Heart left ventricle (tissue), 16 donors: ENCODE results near the gene MYH15. TPM values are rescaled to one million over a fixed set of nuclear protein-coding genes. Genes with fewer than 3 reads are reported as not detected.

ENCODE experiments used
- ATAC-seq, 4 donors: fragments of 200-7000 bp; cut with Tn5 transposase; one replicate each; pipeline ENCODE4 v1.9.1; 2020 to 2022; ENCODE audit warnings: moderate library complexity in 4 of 4, mild to moderate bottlenecking in 3 of 4, moderate number of reproducible peaks in 1 of 4
- DNase-seq, 5 donors: peaks; one replicate each; pipeline ENCODE4 v3.0.0-alpha.2; 2020
- H3K27ac ChIP-seq, 12 donors: fragments of 200-600 bp; sonication (generic) in 4 of 12; one replicate each; pipeline versions ENCODE4 v1.5.0 to v1.8.0; 2016 to 2022; ENCODE audit warnings: mild to moderate bottlenecking in 2 of 12
- H3K27me3 ChIP-seq, 9 donors: fragments of 200-600 bp; sonication (generic) in 2 of 9; one replicate each; pipeline versions ENCODE4 v1.5.1 to v1.8.0; 2016 to 2022; ENCODE audit warnings: mild to moderate bottlenecking in 3 of 9
- H3K36me3 ChIP-seq, 9 donors: fragments of 200-600 bp; sonication (generic) in 2 of 9; one replicate each; pipeline versions ENCODE4 v1.5.0 to v1.8.0; 2018 to 2022; ENCODE audit warnings: mild to moderate bottlenecking in 2 of 9
- H3K4me1 ChIP-seq, 12 donors: fragments of 200-600 bp; sonication (generic) in 4 of 12; one replicate each; pipeline versions ENCODE4 v1.5.0 to v1.8.0; 2016 to 2022; ENCODE audit warnings: mild to moderate bottlenecking in 3 of 12
- H3K4me3 ChIP-seq, 12 donors: fragments of 200-600 bp; sonication (generic) in 4 of 12; one replicate each; pipeline versions ENCODE4 v1.5.0 to v1.8.0; 2017 to 2022; ENCODE audit warnings: mild to moderate bottlenecking in 9 of 12, moderate library complexity in 4 of 12
- H3K9me3 ChIP-seq, 12 donors: fragments of 200-600 bp; sonication (generic) in 4 of 12; one replicate each; pipeline versions ENCODE4 v1.5.0 to v1.8.0; 2016 to 2022; ENCODE audit warnings: mild to moderate bottlenecking in 1 of 12
- CTCF ChIP-seq, 12 donors: fragments of 200-600 bp; sonication (generic) in 4 of 12; IDR thresholded peaks; one replicate each; pipeline versions ENCODE4 v1.5.0 to v1.8.0; 2018 to 2022; ENCODE audit warnings: antibody characterized with exemption in 12 of 12, mild to moderate bottlenecking in 5 of 12
- POLR2A ChIP-seq, 2 donors: fragments of 450-650 bp; IDR thresholded peaks; one replicate each; pipeline ENCODE4 v1.6.1; 2017; ENCODE audit warnings: antibody characterized with exemption in 2 of 2, mild to moderate bottlenecking in 2 of 2, moderate library complexity in 2 of 2
- WGBS, 4 donors: extraction: QIAGEN DNeasy Blood & Tissue Kit in 2 of 4; methylation state at CpG; one replicate each; pipeline versions ENCODE4 v1.1.5 to v1.1.7; 2013 to 2018; 5-methylcytosine and 5-hydroxymethylcytosine counted together
- intact Hi-C, 10 donors: fragments of 100-400 bp; cut with DNase I; formaldehyde crosslinking; loops; one replicate each; pipeline versions ENCODE4 v1.11.1 to v1.14.2; 2022
- polyA plus RNA-seq, 2 donors: library from polyadenylated mRNA; stranded (reverse); fragments of 200-250 nt; gene quantifications; one replicate each; pipeline ENCODE4 v1.2.3, GENCODE V29; 2013
- total RNA-seq, 9 donors: library from RNA; depleted of rRNA in 2 of 9; stranded (reverse); fragments of >200 nt in 2 of 9; fragmentation: NEBNext Ultra II Directional in 3 of 9; extraction: Animal tissue kit (Norgen Biotek cat#: 25700) in 3 of 9; gene quantifications; one replicate each; pipeline versions ENCODE4 v1.1.0 to v1.2.4, GENCODE V29; 2016 to 2023
- donor health status: ischemic (EF 13 %, LVEDD 7.1; RV severe dilation, severe dysfunction).
- donor health status: healthy with polysubstance abuse.
- donor health status: DM: no; HTN: yes; CAD: no.
- donor health status: DM: no; HTN: no; CAD: no.
- donor health status: ischemic (EF 25% LVEDD 6.9; RV normal size, moderate dysfunction).
- donor health status: ischemic (EF 25% LVEDD 5.7; RV mildly dilated, moderate dysfunction).
- donor health status: healthy.
- donor health status: DM: yes; HTN: yes; CAD: no.
- donor health status: ischemic (EF 35%, LVEDD 5.7; RV mildly dilated, moderate dysfunction).
- donor health status: nonischemic (EF 11% LVEDD 7.7; RV severe dilation, severe dysfunction).
- donor health status: DM: yes; HTN: yes; CAD: no.
- donor health status: PGD.
- donor health status: ischemic (EF 29% LVEDD 5.4; RV normal size, mild dysfunction).
- donor health status: nonischemic (EF 23%, LVEDD 6.1; RV moderate dilation, normal function).

Gene MYH15
- total and polyA plus RNA-seq, 11 donors = 0.08 to 1.2 (median 0.27) TPM

DNA sequence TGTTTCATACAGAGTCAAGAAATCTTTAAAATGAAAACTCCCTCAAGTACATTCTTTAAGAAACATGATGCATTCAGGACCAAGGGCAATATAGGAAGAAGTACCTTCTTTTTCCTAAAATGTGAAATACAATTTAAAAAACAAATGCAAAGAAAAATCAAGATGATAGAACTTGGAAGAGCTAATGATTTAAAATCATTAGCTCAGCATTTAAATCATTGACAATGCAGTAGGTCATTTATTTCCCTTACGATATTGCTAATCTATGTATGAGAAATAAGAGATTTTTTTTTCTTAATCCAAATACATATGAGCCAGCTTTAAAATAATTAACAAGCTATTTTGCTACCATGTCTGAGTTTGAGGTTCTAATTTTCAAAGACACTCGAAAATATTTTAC is 108.6 kb downstream of the MYH15 start:
- no peak overlapping the region for H3K27ac ChIP-seq
- peaks cover 0 to 7% (median 0%) of the 10 kb centered on the region in 12 donors for H3K9me3 ChIP-seq
- intact Hi-C loops = loop anchor here in 3 of 10 donors (10.0 kb wide), 2 partner anchors 457 to 467 kb away; no protein-coding TSS in a partner anchor
- ATAC-seq (no peak), DNase-seq (no peak)
- peaks cover 0 to 7% (median 0%) of the 10 kb centered on the region in 12 donors for H3K4me1 ChIP-seq
- no peak for TF ChIP-seq CTCF (IDR thresholded peaks at IDR 0.05)
- TF ChIP-seq POLR2A (IDR thresholded peaks at IDR 0.05) = no peak
- H3K27me3 ChIP-seq = no peaks in the 10 kb centered on the region
- 90 to 96% (median 93%) methylated on average over 2 of the region's 2 CpGs for WGBS, 4 donors
- no peak overlapping the region for H3K4me3 ChIP-seq
- H3K36me3 ChIP-seq = no peaks in the 10 kb centered on the region

DNA sequence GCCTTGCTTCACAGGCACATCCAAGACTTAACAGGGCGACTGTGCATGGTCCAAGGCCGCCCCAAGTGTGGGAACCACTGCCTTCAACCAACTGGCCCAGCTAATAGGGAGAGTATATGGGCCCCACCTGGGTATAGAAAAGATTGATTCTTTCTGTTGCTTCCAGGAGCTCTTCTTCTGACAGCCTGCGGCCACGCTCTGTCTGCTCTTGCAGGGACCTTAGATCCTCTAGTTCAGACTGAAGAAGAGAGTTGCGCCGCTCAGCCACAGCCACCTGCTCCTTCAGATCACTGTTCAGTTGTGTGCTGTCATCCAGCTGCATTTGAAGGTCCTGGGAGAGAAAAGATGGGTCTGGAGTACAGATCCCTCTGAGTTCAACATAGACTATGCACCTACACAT is 111.9 kb downstream of the MYH15 start:
- ATAC-seq (no peak), DNase-seq (no peak)
- Histone ChIP-seq H3K27ac (no peak overlapping the region), H3K4me3 (no peak overlapping the region), H3K4me1 (no peaks in the 10 kb centered on the region), H3K27me3 (no peaks in the 10 kb centered on the region), H3K9me3 (peaks cover 0 to 7% (median 0%) of the 10 kb centered on the region in 12 donors), H3K36me3 (no peaks in the 10 kb centered on the region)
- TF ChIP-seq POLR2A (IDR thresholded peaks at IDR 0.05) = no peak
- TF ChIP-seq CTCF (IDR thresholded peaks at IDR 0.05) = no peak
- WGBS, 4 donors = 86 to 98% (median 95%) methylated on average over 6 of the region's 6 CpGs
- intact Hi-C loops = no loop called here

DNA sequence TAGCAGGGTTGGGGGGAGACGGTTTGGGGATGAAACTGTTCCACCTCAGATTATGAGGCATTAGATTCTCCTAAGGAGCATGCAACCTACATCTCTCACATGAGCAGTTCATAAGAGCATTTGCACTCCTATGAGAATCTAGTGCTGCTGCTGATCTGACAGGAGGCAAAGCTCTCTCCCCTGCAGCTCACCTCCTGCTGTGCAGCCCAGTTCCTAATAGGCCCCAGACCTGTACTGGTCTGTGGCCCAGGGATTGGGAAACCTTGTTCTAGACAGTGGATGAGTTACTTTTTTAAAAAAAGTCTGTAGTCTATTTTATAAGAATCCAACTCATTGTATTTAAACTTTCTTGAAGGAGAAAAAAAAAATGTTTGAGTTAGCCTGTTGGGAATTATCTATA is 114.1 kb downstream of the MYH15 start:
- Histone ChIP-seq H3K4me1 (no peaks in the 10 kb centered on the region), H3K27ac (no peak overlapping the region), H3K9me3 (peaks cover 0 to 7% (median 0%) of the 10 kb centered on the region in 12 donors), H3K36me3 (no peaks in the 10 kb centered on the region), H3K4me3 (no peak overlapping the region), H3K27me3 (no peaks in the 10 kb centered on the region)
- TF ChIP-seq POLR2A (IDR thresholded peaks at IDR 0.05) (no peak), CTCF (IDR thresholded peaks at IDR 0.05) (no peak)
- intact Hi-C loops = no loop called here
- ATAC-seq (no peak), DNase-seq (no peak)
- 83 to 93% (median 89%) methylated on average over 1 of the region's 1 CpG for WGBS, 4 donors

DNA sequence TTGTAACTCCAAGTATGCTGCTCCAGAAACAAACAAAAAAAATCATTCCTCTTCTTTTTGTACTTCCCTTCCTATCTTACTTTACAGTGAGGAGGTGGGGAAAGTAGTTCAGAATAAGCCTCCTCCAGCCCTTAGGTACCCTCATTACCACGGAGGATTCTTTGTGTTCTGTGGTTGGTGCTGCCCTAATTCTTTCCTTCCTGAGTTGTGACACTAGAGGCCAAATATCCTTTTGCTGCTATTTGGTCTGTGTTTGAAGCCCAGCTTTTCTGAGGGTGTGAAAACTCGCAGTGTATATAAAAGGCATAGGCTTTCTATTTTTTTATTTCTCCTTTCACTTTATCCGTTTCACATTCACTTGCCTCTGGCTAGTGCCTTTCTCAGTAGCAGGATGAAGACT is 115.8 kb downstream of the MYH15 start:
- WGBS, 4 donors = 76 to 83% (median 78%) methylated on average over 3 of the region's 3 CpGs
- Histone ChIP-seq H3K9me3 (no peaks in the 10 kb centered on the region), H3K4me1 (no peaks in the 10 kb centered on the region), H3K27ac (no peak overlapping the region), H3K4me3 (no peak overlapping the region), H3K36me3 (no peaks in the 10 kb centered on the region), H3K27me3 (no peaks in the 10 kb centered on the region)
- TF ChIP-seq POLR2A (IDR thresholded peaks at IDR 0.05) (no peak), CTCF (IDR thresholded peaks at IDR 0.05) (no peak)
- no peak for DNase-seq
- no peak for ATAC-seq
- intact Hi-C loops = no loop called here
